ENCODE data around the gene CYB561. TPM values are rescaled to one million over a fixed set of nuclear protein-coding genes. Genes with fewer than 3 reads are reported as not detected.
"Not testable (repeated sequence)": the region's sequence is repeated elsewhere in the genome, so short reads cannot be mapped to it uniquely, and the experiment has no call there.

The CYB561 gene
- total RNA-seq, 1 experiment from 2014 or later, result 29.1 TPM

DNA sequence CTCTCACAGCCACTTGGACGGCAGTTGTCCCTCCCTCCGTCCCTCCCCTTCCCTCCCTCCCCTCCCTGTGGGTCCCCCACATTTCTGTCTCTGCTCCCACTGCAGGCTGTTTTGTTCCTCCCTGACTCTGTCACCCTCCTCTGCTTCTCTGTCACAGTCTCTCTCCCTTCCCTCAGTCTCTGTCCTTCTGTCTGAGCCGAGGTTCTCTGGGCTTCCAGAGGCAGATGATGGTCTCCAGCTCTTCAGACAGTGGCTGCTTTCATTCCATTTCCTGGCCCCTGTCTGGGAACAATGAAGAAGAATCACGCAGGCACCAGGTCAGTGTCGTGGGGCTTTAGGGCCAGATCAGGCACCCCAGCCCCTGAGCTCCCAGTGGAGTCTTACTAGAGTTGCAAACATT lies 8.8 kb upstream of the CYB561 start:
- Histone ChIP-seq H3K36me3 (ENCODE audit: insufficient read depth, low read length, poor library complexity, severe bottlenecking) (no peaks in the 10 kb centered on the region), H3K4me1 (ENCODE audit: insufficient read depth, low read length, poor library complexity, severe bottlenecking) (no peaks in the 10 kb centered on the region), H3K9me3 (ENCODE audit: low read depth, low read length, poor library complexity, severe bottlenecking) (no peaks in the 10 kb centered on the region), H3K4me3 (ENCODE audit: low read depth, low read length, poor library complexity, severe bottlenecking) (no peak overlapping the region), H3K27me3 (replicated peaks; ENCODE audit: insufficient read depth, low read depth, low read length, poor library complexity) (no peaks in the 10 kb centered on the region), H3K27ac (ENCODE audit: low read depth, low read length, poor library complexity, severe bottlenecking) (no peak overlapping the region)
- BruUV-seq (replicated peaks), result no TSS peak
- intact Hi-C loops (cut with micrococcal nuclease; ENCODE audit: unreplicated experiment), result no loop called here
- TF ChIP-seq, protein P1, sequence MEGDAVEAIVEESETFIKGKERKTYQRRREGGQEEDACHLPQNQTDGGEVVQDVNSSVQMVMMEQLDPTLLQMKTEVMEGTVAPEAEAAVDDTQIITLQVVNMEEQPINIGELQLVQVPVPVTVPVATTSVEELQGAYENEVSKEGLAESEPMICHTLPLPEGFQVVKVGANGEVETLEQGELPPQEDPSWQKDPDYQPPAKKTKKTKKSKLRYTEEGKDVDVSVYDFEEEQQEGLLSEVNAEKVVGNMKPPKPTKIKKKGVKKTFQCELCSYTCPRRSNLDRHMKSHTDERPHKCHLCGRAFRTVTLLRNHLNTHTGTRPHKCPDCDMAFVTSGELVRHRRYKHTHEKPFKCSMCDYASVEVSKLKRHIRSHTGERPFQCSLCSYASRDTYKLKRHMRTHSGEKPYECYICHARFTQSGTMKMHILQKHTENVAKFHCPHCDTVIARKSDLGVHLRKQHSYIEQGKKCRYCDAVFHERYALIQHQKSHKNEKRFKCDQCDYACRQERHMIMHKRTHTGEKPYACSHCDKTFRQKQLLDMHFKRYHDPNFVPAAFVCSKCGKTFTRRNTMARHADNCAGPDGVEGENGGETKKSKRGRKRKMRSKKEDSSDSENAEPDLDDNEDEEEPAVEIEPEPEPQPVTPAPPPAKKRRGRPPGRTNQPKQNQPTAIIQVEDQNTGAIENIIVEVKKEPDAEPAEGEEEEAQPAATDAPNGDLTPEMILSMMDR (conservative IDR thresholded peaks at IDR 0.05; ENCODE audit: low read depth, low read length), result no peak
- no peak for TF ChIP-seq EZH2 (IDR thresholded peaks at IDR 0.05; ENCODE audit: borderline replicate concordance, low read depth, low read length, poor library complexity, severe bottlenecking)
- no peak for DNase-seq (ENCODE audit: low spot score)
- ChIA-PET POLR2A (ENCODE audit: low non-redundant PET) (no interaction called here), CTCF (no interaction called here)

- POLR2A ChIA-PET (ENCODE audit: low non-redundant PET); H3K36me3 ChIP-seq (ENCODE audit: insufficient read depth, low read length, poor library complexity, severe bottlenecking); CTCF ChIA-PET: not testable (repeated sequence)
Measured at GRCh38 chr17:63454357-63454756, 8.3 kb upstream of the CYB561 start.

GRCh38 chr17:63452962-63453551 lies 7.0 kb upstream of the CYB561 start:
- H3K27me3 ChIP-seq (replicated peaks; ENCODE audit: insufficient read depth, low read depth, low read length, poor library complexity), result no peaks in the 10 kb centered on the region
- DNase-seq (ENCODE audit: low spot score), result no peak
- H3K4me3 ChIP-seq (ENCODE audit: low read depth, low read length, poor library complexity, severe bottlenecking), result no peak overlapping the region
- ChIA-PET CTCF (no interaction called here), POLR2A (ENCODE audit: low non-redundant PET) (no interaction called here)
- intact Hi-C loops (cut with micrococcal nuclease; ENCODE audit: unreplicated experiment), result no loop called here
- BruUV-seq (replicated peaks), result no TSS peak
- no peaks in the 10 kb centered on the region for H3K4me1 ChIP-seq (ENCODE audit: insufficient read depth, low read length, poor library complexity, severe bottlenecking)
- no peak for TF ChIP-seq EZH2 (IDR thresholded peaks at IDR 0.05; ENCODE audit: borderline replicate concordance, low read depth, low read length, poor library complexity, severe bottlenecking)
- TF ChIP-seq, protein P1 (conservative IDR thresholded peaks at IDR 0.05; ENCODE audit: low read depth, low read length), result no peak
- H3K36me3 ChIP-seq (ENCODE audit: insufficient read depth, low read length, poor library complexity, severe bottlenecking), result no peaks in the 10 kb centered on the region
- no peaks in the 10 kb centered on the region for H3K9me3 ChIP-seq (ENCODE audit: low read depth, low read length, poor library complexity, severe bottlenecking)
- no peak overlapping the region for H3K27ac ChIP-seq (ENCODE audit: low read depth, low read length, poor library complexity, severe bottlenecking)

More at GRCh38 chr17:63454357-63454756, 8.3 kb upstream of the CYB561 start:
- H3K27me3 ChIP-seq (replicated peaks; ENCODE audit: insufficient read depth, low read depth, low read length, poor library complexity); H3K4me1 ChIP-seq (ENCODE audit: insufficient read depth, low read length, poor library complexity, severe bottlenecking); H3K27ac ChIP-seq (ENCODE audit: low read depth, low read length, poor library complexity, severe bottlenecking); H3K4me3 ChIP-seq (ENCODE audit: low read depth, low read length, poor library complexity, severe bottlenecking); BruUV-seq (replicated peaks); H3K9me3 ChIP-seq (ENCODE audit: low read depth, low read length, poor library complexity, severe bottlenecking); intact Hi-C loops (cut with micrococcal nuclease; ENCODE audit: unreplicated experiment); DNase-seq (ENCODE audit: low spot score): not testable (repeated sequence)

Data from A673 (cell line).